CD4-positive, alpha-beta T cell (primary cell): ENCODE measurements around the gene SPACA9. TPM values are rescaled to one million over a fixed set of nuclear protein-coding genes. Genes with fewer than 3 reads are reported as not detected.

Experiments
- ATAC-seq: fragments of 200-7000 bp; cut with Tn5 transposase; one replicate; pipeline ENCODE4 v1.10.0; 2022; ENCODE audit warnings: mild to moderate bottlenecking; ENCODE audit not compliant: poor library complexity
- CTCF ChIA-PET: fragments of 350-600 bp; sonication (Branson Sonifier 250); formaldehyde crosslinking; loops from one replicate; lab custom pipeline; 2021; ENCODE audit warnings: antibody characterized with exemption, inconsistent platforms; lab: Charles Lee
- POLR2A ChIA-PET: fragments of 350-600 bp; sonication (Branson Sonifier 250); formaldehyde crosslinking; loops from one replicate; lab custom pipeline; 2021; ENCODE audit warnings: antibody characterized with exemption, inconsistent platforms; lab: Charles Lee
- DNase-seq, 14 experiments: peaks; one replicate each; pipeline ENCODE4 v3.0.0-alpha.2; 2013 to 2020; ENCODE audit warnings: mixed read lengths in 2 of 14
- H3K27ac ChIP-seq, 2 donors: one replicate each; pipeline versions ENCODE4 v1.5.1 to v1.7.0; 2013; ENCODE audit warnings: low read length in 2 of 2, low read depth in 1 of 2, mild to moderate bottlenecking in 1 of 2
- H3K27me3 ChIP-seq, 2 experiments: 1 replicate in 1 of 2; 2 replicates in 1 of 2; pipeline versions ENCODE4 v1.6.1 to v1.7.0; 2013; ENCODE audit warnings: low read length in 2 of 2, control low read depth in 1 of 2, mild to moderate bottlenecking in 1 of 2, moderate library complexity in 1 of 2; ENCODE audit not compliant: insufficient read depth in 2 of 2, control insufficient read depth in 1 of 2
- H3K36me3 ChIP-seq: one replicate; pipeline ENCODE4 v1.6.1; 2013; ENCODE audit warnings: low read length, control low read depth; ENCODE audit not compliant: insufficient read depth
- H3K4me1 ChIP-seq: one replicate; pipeline ENCODE4 v1.6.1; 2013; ENCODE audit warnings: low read length, control low read depth; ENCODE audit not compliant: insufficient read depth
- H3K4me3 ChIP-seq: one replicate; pipeline ENCODE4 v1.5.1; 2013; ENCODE audit warnings: mild to moderate bottlenecking, low read length, moderate library complexity
- H3K9me3 ChIP-seq, 2 experiments: 1 replicate in 1 of 2; 2 replicates in 1 of 2; pipeline versions ENCODE4 v1.6.1 to v1.7.0; 2013; ENCODE audit warnings: low read length in 2 of 2, mild to moderate bottlenecking in 2 of 2, control low read depth in 1 of 2, moderate library complexity in 1 of 2; ENCODE audit not compliant: control insufficient read depth in 1 of 2, insufficient read depth in 1 of 2
- H3K27ac Mint-ChIP-seq: one replicate; pipeline ENCODE4 v1.8.0; 2020; ENCODE audit warnings: mixed read lengths
- H3K27me3 Mint-ChIP-seq: one replicate; pipeline ENCODE4 v1.8.0; 2021; ENCODE audit warnings: mixed read lengths
- H3K36me3 Mint-ChIP-seq: one replicate; pipeline ENCODE4 v1.8.0; 2021; ENCODE audit warnings: low read depth, mixed read lengths
- H3K4me1 Mint-ChIP-seq: one replicate; pipeline ENCODE4 v1.8.0; 2021; ENCODE audit warnings: low read depth, mixed read lengths
- H3K4me3 Mint-ChIP-seq: one replicate; pipeline ENCODE4 v1.8.0; 2020; ENCODE audit warnings: mild to moderate bottlenecking, mixed read lengths
- H3K9me3 Mint-ChIP-seq: one replicate; pipeline ENCODE4 v1.8.0; 2020; ENCODE audit warnings: mixed read lengths
- CTCF ChIP-seq: fragments of 200-600 bp; IDR thresholded peaks from one replicate; pipeline ENCODE4 v1.8.0; 2022; ENCODE audit warnings: antibody characterized with exemption, mild to moderate bottlenecking
- intact Hi-C, 2 experiments: fragments of 100-400 bp; cut with DNase I in 1 of 2; cut with micrococcal nuclease in 1 of 2; formaldehyde crosslinking; loops; one replicate each; pipeline versions ENCODE4 v1.15.1 to v1.9.0; 2023 to 2025; cut with DNase I, micrococcal nuclease
- total RNA-seq, 174 experiments: library from RNA in 2 of 174; stranded (reverse) in 2 of 174; gene quantifications; one replicate each; pipeline ENCODE4 v1.2.3 and lab custom pipeline; 2021 to 2026

SPACA9 gene
- total RNA-seq, 2 experiments from 2014 or later, result 0.52 to 0.92 TPM

GRCh38 chr9:132896264-132896663 is 17.6 kb downstream of the SPACA9 start:
- Mint-ChIP-seq H3K36me3 (peaks cover 76% of the 10 kb centered on the region), H3K4me1 (no peaks in the 10 kb centered on the region), H3K9me3 (no peaks in the 10 kb centered on the region), H3K4me3 (no peak overlapping the region), H3K27ac (no peak overlapping the region), H3K27me3 (no peaks in the 10 kb centered on the region)
- ChIA-PET CTCF (no interaction called here), POLR2A (no interaction called here)
- no peak for ATAC-seq
- no peak for DNase-seq
- intact Hi-C loops, result no loop called here
- no peak for TF ChIP-seq CTCF
- H3K27me3 ChIP-seq, result no peaks in the 10 kb centered on the region
- peaks cover 58% of the 10 kb centered on the region for H3K36me3 ChIP-seq
- H3K4me1 ChIP-seq, result no peaks in the 10 kb centered on the region
- no peaks in the 10 kb centered on the region for H3K9me3 ChIP-seq
- H3K27ac ChIP-seq, result no peak overlapping the region
- no peak overlapping the region for H3K4me3 ChIP-seq

GRCh38 chr9:132896906-132897305 is 18.2 kb downstream of the SPACA9 start:
- Mint-ChIP-seq H3K4me1 (peaks cover 3% of the 10 kb centered on the region), H3K27me3 (no peaks in the 10 kb centered on the region), H3K4me3 (no peak overlapping the region), H3K36me3 (peaks cover 83% of the 10 kb centered on the region), H3K9me3 (no peaks in the 10 kb centered on the region), H3K27ac (no peak overlapping the region)
- Histone ChIP-seq H3K4me3 (no peak overlapping the region), H3K36me3 (peaks cover 61% of the 10 kb centered on the region), H3K9me3 (no peaks in the 10 kb centered on the region), H3K27me3 (no peaks in the 10 kb centered on the region), H3K27ac (no peak overlapping the region), H3K4me1 (no peaks in the 10 kb centered on the region)
- no peak for TF ChIP-seq CTCF
- CTCF ChIA-PET, result interaction anchor here (0.6 kb wide), 1 partner anchor 12 kb away, joined by 3 read pairs; no protein-coding TSS in a partner anchor
- no peak for DNase-seq
- intact Hi-C loops, result no loop called here
- ATAC-seq, result no peak
- POLR2A ChIA-PET, result no interaction called here

- no peak for TF ChIP-seq CTCF
- Mint-ChIP-seq H3K27me3 (no peaks in the 10 kb centered on the region), H3K9me3 (no peaks in the 10 kb centered on the region), H3K27ac (no peak overlapping the region), H3K4me1 (peaks cover 5% of the 10 kb centered on the region), H3K4me3 (no peak overlapping the region), H3K36me3 (peaks cover 87% of the 10 kb centered on the region)
- no peaks in the 10 kb centered on the region for H3K4me1 ChIP-seq
- peaks cover 62% of the 10 kb centered on the region for H3K36me3 ChIP-seq
- no peak for DNase-seq
- ATAC-seq, result no peak
- CTCF ChIA-PET, result no interaction called here
- POLR2A ChIA-PET, result no interaction called here
- no peaks in the 10 kb centered on the region for H3K27me3 ChIP-seq
- intact Hi-C loops, result no loop called here
- H3K9me3 ChIP-seq, result no peaks in the 10 kb centered on the region
- no peak overlapping the region for H3K4me3 ChIP-seq
- H3K27ac ChIP-seq, result no peak overlapping the region
These were observed 19.4 kb downstream of the SPACA9 start for GRCh38 chr9:132898051-132898450.
